Transverse colon (tissue), 4 donors: ENCODE measurements around the gene RHOBTB3. TPM values are rescaled to one million over a fixed set of nuclear protein-coding genes. Genes with fewer than 3 reads are reported as not detected.

ENCODE experiments used
- DNase-seq: peaks from one replicate; pipeline ENCODE4 v3.0.0-alpha.2; 2019
- H3K27ac ChIP-seq, 4 donors: fragments of 200-600 bp; sonication (generic); 2 replicates each; pipeline ENCODE4 v1.5.1; 2016 to 2018; ENCODE audit warnings: inconsistent platforms in 4 of 4
- H3K27me3 ChIP-seq: fragments of 200-600 bp; sonication (generic); 2 replicates; pipeline ENCODE4 v1.5.1; 2017; ENCODE audit warnings: inconsistent platforms
- H3K36me3 ChIP-seq, 4 donors: fragments of 200-600 bp; sonication (generic); 2 replicates each; pipeline ENCODE4 v1.5.1; 2017 to 2019; ENCODE audit warnings: inconsistent platforms in 4 of 4
- H3K4me1 ChIP-seq, 4 donors: fragments of 200-600 bp; sonication (generic); 2 replicates each; pipeline ENCODE4 v1.5.1; 2017 to 2020; ENCODE audit warnings: inconsistent platforms in 4 of 4
- H3K4me3 ChIP-seq, 4 donors: fragments of 200-600 bp; sonication (generic); 1 replicate in 1 of 4; 2 replicates in 3 of 4; pipeline versions ENCODE4 v1.5.1 to v1.6.1; 2017 to 2019; ENCODE audit warnings: inconsistent platforms in 4 of 4
- H3K9me3 ChIP-seq, 2 donors: fragments of 200-600 bp; sonication (generic); 2 replicates each; pipeline ENCODE4 v1.5.1; 2017 to 2019; ENCODE audit warnings: inconsistent platforms in 2 of 2
- EP300 ChIP-seq: sonication (generic); formaldehyde crosslinking; IDR thresholded peaks from one replicate; pipeline ENCODE4 v1.6.1; 2017; ENCODE audit warnings: antibody characterized with exemption, low read depth
- POLR2A ChIP-seq: fragments of 450-650 bp; IDR thresholded peaks from one replicate; pipeline ENCODE4 v1.6.1; 2016; ENCODE audit warnings: antibody characterized with exemption, mild to moderate bottlenecking, moderate library complexity
- POLR2AphosphoS5 ChIP-seq, 3 donors: sonication (generic); formaldehyde crosslinking; IDR thresholded peaks; one replicate each; pipeline ENCODE4 v1.6.1; 2016; ENCODE audit warnings: antibody characterized with exemption in 3 of 3
- WGBS, 2 donors: methylation state at CpG; one replicate each; pipeline ENCODE4 v1.1.5; 2018; ENCODE audit warnings: low coverage in 1 of 2; 5-methylcytosine and 5-hydroxymethylcytosine counted together
- in situ Hi-C, 4 donors: fragments of 200-750 bp; cut with MboI; loops; one replicate each; pipeline versions ENCODE4 v1.15.0 to v1.15.1; 2017; ENCODE audit warnings: low sequenced_read_pairs in 3 of 4, low pct_ligation_motif_present in 1 of 4, low pct_unique_long_range_greater_than_20kb in 1 of 4
- intact Hi-C: fragments of 100-400 bp; cut with DNase I; formaldehyde crosslinking; loops from one replicate; pipeline ENCODE4 v1.15.1; 2023; ENCODE audit warnings: low total_unique reads
- total RNA-seq, 4 donors: library from RNA; depleted of rRNA; stranded (reverse); fragments of >200 nt; gene quantifications; one replicate each; pipeline ENCODE4 v1.1.0, GENCODE V29; 2016
- TF ChIP-seq, protein P1 (sequence below), 5 experiments: fragments of 200-600 bp in 3 of 5; fragments of 450-650 bp in 2 of 5; sonication (generic) in 3 of 5; IDR thresholded peaks; 1 replicate in 2 of 5; 2 replicates in 3 of 5; pipeline ENCODE4 v1.5.1; 2016 to 2017; ENCODE audit warnings: antibody characterized with exemption in 5 of 5, inconsistent platforms in 3 of 5, mild to moderate bottlenecking in 2 of 5, moderate library complexity in 1 of 5

RHOBTB3 gene
- total RNA-seq, 4 donors from 2014 or later: 53.0 to 143 (median 84.2) TPM

DNA sequence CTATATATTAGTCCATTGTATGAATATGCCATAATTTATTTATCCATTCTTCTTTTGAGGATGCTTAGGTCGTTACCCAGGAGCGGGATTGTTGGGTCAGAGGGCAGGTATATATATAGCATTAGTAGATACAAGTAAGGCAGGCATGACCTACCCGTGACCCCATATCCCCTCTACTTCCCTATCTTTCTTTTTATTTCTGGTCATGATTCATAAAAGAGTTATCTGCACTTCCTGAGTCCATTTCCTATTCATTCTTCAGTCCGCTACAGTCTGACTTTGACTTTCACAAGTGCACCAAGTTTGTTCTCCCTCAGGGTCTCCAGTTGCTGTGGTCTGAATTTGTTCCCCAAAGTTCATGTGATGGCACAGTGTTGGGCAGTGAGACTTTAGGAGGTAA, 6.9 kb downstream of the RHOBTB3 start:
- Histone ChIP-seq H3K27me3 (no peaks in the 10 kb centered on the region), H3K4me3 (no peak overlapping the region), H3K27ac (no peak overlapping the region), H3K36me3 (peaks cover 0 to 5% (median 0%) of the 10 kb centered on the region in 4 donors), H3K9me3 (no peaks in the 10 kb centered on the region), H3K4me1 (peaks cover 0 to 43% (median 31%) of the 10 kb centered on the region in 4 donors)
- in situ Hi-C loops: no loop called here
- 68 to 82% methylated on average over 4 of the region's 4 CpGs for WGBS, 2 donors
- intact Hi-C loops: loop anchor here (10.0 kb wide), 1 partner anchor 73 kb away; no protein-coding TSS in a partner anchor
- no peak for DNase-seq
- TF ChIP-seq POLR2AphosphoS5 (IDR thresholded peaks at IDR 0.05): no peak
- no peak for TF ChIP-seq EP300
- no peak for TF ChIP-seq POLR2A
- TF ChIP-seq, protein P1, sequence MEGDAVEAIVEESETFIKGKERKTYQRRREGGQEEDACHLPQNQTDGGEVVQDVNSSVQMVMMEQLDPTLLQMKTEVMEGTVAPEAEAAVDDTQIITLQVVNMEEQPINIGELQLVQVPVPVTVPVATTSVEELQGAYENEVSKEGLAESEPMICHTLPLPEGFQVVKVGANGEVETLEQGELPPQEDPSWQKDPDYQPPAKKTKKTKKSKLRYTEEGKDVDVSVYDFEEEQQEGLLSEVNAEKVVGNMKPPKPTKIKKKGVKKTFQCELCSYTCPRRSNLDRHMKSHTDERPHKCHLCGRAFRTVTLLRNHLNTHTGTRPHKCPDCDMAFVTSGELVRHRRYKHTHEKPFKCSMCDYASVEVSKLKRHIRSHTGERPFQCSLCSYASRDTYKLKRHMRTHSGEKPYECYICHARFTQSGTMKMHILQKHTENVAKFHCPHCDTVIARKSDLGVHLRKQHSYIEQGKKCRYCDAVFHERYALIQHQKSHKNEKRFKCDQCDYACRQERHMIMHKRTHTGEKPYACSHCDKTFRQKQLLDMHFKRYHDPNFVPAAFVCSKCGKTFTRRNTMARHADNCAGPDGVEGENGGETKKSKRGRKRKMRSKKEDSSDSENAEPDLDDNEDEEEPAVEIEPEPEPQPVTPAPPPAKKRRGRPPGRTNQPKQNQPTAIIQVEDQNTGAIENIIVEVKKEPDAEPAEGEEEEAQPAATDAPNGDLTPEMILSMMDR (IDR thresholded peaks at IDR 0.05): no peak

DNA sequence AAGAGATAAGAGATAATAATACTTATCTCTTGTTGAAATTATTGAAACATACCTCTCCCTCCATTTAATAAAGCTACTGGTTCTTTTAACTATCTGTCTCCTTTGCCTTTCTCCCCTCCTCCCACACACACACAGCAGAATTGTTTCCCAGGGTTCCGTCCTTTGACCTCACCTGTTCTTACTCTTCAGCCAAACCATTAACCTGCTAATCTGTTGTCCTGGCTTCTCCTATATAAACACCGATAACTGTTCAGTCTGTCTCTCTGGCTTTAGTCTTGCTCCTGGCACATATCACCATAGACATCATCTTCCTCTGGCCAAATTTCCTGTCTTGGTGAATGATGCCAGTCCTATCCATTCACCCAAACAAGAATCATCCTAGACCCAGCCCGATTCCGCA, 7.7 kb downstream of the RHOBTB3 start:
- intact Hi-C loops (loop anchor here (10.0 kb wide), 1 partner anchor 74 kb away; no protein-coding TSS in a partner anchor), in situ Hi-C loops (no loop called here)
- no peak for TF ChIP-seq EP300
- Histone ChIP-seq H3K9me3 (no peaks in the 10 kb centered on the region), H3K27ac (no peak overlapping the region), H3K36me3 (peaks cover 0 to 5% (median 0%) of the 10 kb centered on the region in 4 donors), H3K27me3 (no peaks in the 10 kb centered on the region), H3K4me3 (no peak overlapping the region), H3K4me1 (peaks cover 0 to 37% (median 26%) of the 10 kb centered on the region in 4 donors)
- DNase-seq: no peak
- whole genome bisulfite sequencing, 2 donors: 90 to 96% methylated on average over 3 to 4 of the region's 4 CpGs

DNA sequence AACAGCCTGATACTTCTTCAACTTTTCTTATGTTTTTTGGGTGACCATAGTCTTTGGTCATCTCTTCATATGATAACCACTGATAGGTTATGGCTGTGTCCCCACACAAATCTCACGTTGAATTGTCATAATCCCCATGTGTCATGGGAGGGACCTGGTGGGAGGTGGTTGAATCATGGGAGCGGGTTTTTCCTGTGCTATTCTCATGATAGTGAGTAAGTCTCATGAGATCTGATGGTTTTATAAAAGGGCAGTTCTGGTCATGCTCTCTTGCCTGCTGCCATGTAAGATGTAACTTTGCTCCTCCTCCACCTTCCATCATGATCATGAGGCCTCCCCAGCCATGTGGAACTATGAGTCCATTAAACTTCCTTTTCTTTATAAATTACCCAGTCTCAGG, 8.7 kb downstream of the RHOBTB3 start:
- H3K27me3 ChIP-seq: no peaks in the 10 kb centered on the region
- no peak overlapping the region for H3K4me3 ChIP-seq
- no peak overlapping the region for H3K27ac ChIP-seq
- DNase-seq: no peak
- TF ChIP-seq EP300 (no peak), POLR2AphosphoS5 (IDR thresholded peaks at IDR 0.05) (no peak), POLR2A (no peak)
- TF ChIP-seq, protein P1 (IDR thresholded peaks at IDR 0.05): no peak
- H3K4me1 ChIP-seq: peaks cover 0 to 27% (median 16%) of the 10 kb centered on the region in 4 donors
- 87 to 100% methylated on average over 1 to 2 of the region's 2 CpGs for WGBS, 2 donors
- in situ Hi-C loops (no loop called here), intact Hi-C loops (loop anchor here (10.0 kb wide), 1 partner anchor 75 kb away; no protein-coding TSS in a partner anchor)
- no peaks in the 10 kb centered on the region for H3K9me3 ChIP-seq
- H3K36me3 ChIP-seq: peaks cover 0 to 6% (median 3%) of the 10 kb centered on the region in 4 donors

DNA sequence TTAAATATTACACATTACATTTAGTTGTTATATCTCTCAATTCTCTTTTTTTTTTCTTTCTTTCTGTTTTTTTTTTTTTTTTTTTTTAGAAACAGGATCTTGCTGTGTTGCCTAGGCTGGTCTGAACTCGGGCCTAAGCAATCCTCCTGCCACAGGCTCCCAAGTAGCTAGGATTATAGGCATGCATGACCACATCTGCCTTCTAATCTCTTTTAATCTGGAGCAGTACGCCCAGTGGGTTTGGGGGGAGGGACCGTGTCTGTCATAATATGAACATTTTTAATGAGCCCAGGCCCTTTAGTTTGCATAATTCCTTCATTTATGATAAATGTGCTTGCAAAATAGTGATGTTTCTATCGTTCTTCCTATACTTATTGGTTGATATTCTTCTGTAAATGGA, 10.3 kb downstream of the RHOBTB3 start:
- Histone ChIP-seq H3K27me3 (no peaks in the 10 kb centered on the region), H3K27ac (no peak overlapping the region), H3K4me1 (peaks cover 0 to 11% (median 2%) of the 10 kb centered on the region in 4 donors), H3K4me3 (no peak overlapping the region), H3K9me3 (no peaks in the 10 kb centered on the region), H3K36me3 (peaks cover 0 to 13% (median 3%) of the 10 kb centered on the region in 4 donors)
- intact Hi-C loops: no loop called here
- TF ChIP-seq EP300 (no peak), POLR2AphosphoS5 (IDR thresholded peaks at IDR 0.05) (no peak), POLR2A (no peak)
- TF ChIP-seq, protein P1 (IDR thresholded peaks at IDR 0.05): no peak
- in situ Hi-C loops: no loop called here
- DNase-seq: no peak
- WGBS, 2 donors: 80 to 93% methylated on average over 2 to 4 of the region's 4 CpGs

DNA sequence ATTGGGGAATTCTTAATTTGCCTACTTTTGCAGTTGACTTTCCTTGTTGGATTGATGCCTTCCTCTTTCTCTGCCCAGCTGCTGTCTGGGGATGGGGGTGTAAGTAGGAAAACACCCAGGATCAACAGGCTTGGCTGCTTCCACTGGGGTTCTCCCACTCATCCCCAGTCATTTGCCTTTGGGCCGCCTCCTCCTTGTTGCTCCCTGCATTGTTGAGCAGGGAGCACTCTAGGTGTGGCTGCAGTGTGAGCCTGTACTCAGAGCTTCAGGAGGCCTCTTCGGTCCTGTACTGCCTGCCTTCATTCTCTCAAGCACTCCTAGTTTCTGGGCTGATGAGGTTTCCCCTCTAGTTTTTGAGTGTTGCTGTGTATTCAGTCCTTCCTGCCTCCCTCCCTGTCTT, 12.1 kb downstream of the RHOBTB3 start:
- H3K36me3 ChIP-seq: peaks cover 0 to 13% (median 5%) of the 10 kb centered on the region in 4 donors
- intact Hi-C loops: no loop called here
- peaks cover 0 to 2% (median 0%) of the 10 kb centered on the region in 4 donors for H3K4me1 ChIP-seq
- no peaks in the 10 kb centered on the region for H3K27me3 ChIP-seq
- in situ Hi-C loops: no loop called here
- DNase-seq: no peak
- WGBS, 2 donors: 89% methylated on average over 2 of the region's 2 CpGs; no CpG with 5 or more reads in 1 of the 2 donors
- no peaks in the 10 kb centered on the region for H3K9me3 ChIP-seq
- no peak overlapping the region for H3K4me3 ChIP-seq
- TF ChIP-seq, protein P1 (IDR thresholded peaks at IDR 0.05): no peak
- no peak for TF ChIP-seq POLR2AphosphoS5 (IDR thresholded peaks at IDR 0.05)
- TF ChIP-seq EP300: no peak
- no peak for TF ChIP-seq POLR2A
- no peak overlapping the region for H3K27ac ChIP-seq
